SJSA1 (cell line): ENCODE measurements around the gene ZNF77. TPM values are rescaled to one million over a fixed set of nuclear protein-coding genes. Genes with fewer than 3 reads are reported as not detected.

ENCODE experiments used
- DNase-seq, 2 experiments: peaks; one replicate each; pipeline ENCODE4 v3.0.0-alpha.2; 2015 to 2020; ENCODE audit warnings: low spot score in 2 of 2, low read depth in 1 of 2
- H3K27ac ChIP-seq: fragments of 250-450 bp; sonication (Bioruptor Pico); 2 replicates; pipeline ENCODE4 v1.5.1; 2020; ENCODE audit warnings: mild to moderate bottlenecking, moderate library complexity
- H3K27me3 ChIP-seq: fragments of 250-450 bp; sonication (Bioruptor Pico); replicated peaks from 2 replicates; pipeline ENCODE4 v1.5.1; 2020; ENCODE audit warnings: mild to moderate bottlenecking, moderate library complexity
- H3K36me3 ChIP-seq: fragments of 250-450 bp; sonication (Bioruptor Pico); 2 replicates; pipeline ENCODE4 v1.5.1; 2020; ENCODE audit warnings: mild to moderate bottlenecking
- H3K4me1 ChIP-seq: fragments of 250-450 bp; sonication (Bioruptor Pico); replicated peaks from 2 replicates; pipeline ENCODE4 v1.6.1; 2021; ENCODE audit warnings: mild to moderate bottlenecking
- H3K4me3 ChIP-seq: fragments of 250-450 bp; sonication (Bioruptor Pico); 2 replicates; pipeline ENCODE4 v1.5.1; 2020; ENCODE audit warnings: mild to moderate bottlenecking
- H3K9me3 ChIP-seq: fragments of 250-450 bp; sonication (Bioruptor Pico); replicated peaks from 2 replicates; pipeline ENCODE4 v1.5.1; 2020; ENCODE audit warnings: mild to moderate bottlenecking
- total RNA-seq: library from RNA; depleted of rRNA; stranded (reverse); fragments of >200 nt; shearing (Covaris generic); gene quantifications from 2 replicates; pipeline ENCODE4 v1.2.3, GENCODE V29; 2014; rRNA removed

ZNF77 gene
- total RNA-seq, 1 experiment from 2014 or later = 5.6 TPM

- Histone ChIP-seq H3K36me3 (no peaks in the 10 kb centered on the region), H3K4me1 (no peaks in the 10 kb centered on the region), H3K27ac (no peak overlapping the region), H3K9me3 (no peaks in the 10 kb centered on the region; the same call in 1 of the 2 replicates), H3K27me3 (no peaks in the 10 kb centered on the region), H3K4me3 (no peak overlapping the region)
- DNase-seq = peak in 1 of 2 experiments; percentile 42
These were observed 57.3 kb downstream of the ZNF77 start for GRCh38 chr19:2887391-2887914.

GRCh38 chr19:2885736-2886135 is 59.0 kb downstream of the ZNF77 start:
- Histone ChIP-seq H3K36me3 (no peaks in the 10 kb centered on the region), H3K27me3 (no peaks in the 10 kb centered on the region), H3K27ac (no peak overlapping the region), H3K9me3 (no peaks in the 10 kb centered on the region; the same call in 1 of the 2 replicates), H3K4me3 (no peak overlapping the region), H3K4me1 (no peaks in the 10 kb centered on the region)
- DNase-seq = no peak

- Histone ChIP-seq H3K27ac (no peak overlapping the region), H3K27me3 (no peaks in the 10 kb centered on the region), H3K36me3 (no peaks in the 10 kb centered on the region), H3K4me1 (no peaks in the 10 kb centered on the region), H3K4me3 (no peak overlapping the region), H3K9me3 (peaks cover 8% of the 10 kb centered on the region)
- no peak for DNase-seq
These were observed 60.9 kb downstream of the ZNF77 start for GRCh38 chr19:2883686-2884439.

Other genes starting within 250 kb of the ZNF77 start
- gene GNG7, start 242.3 kb downstream of the ZNF77 start, total RNA-seq = 0.03 TPM in 1 of 2 replicates, not detected in the other
- gene DIRAS1, start 223.6 kb downstream of the ZNF77 start, total RNA-seq = not detected in 2 replicates
- gene SLC39A3, start 205.0 kb downstream of the ZNF77 start, total RNA-seq = 67.6 and 74.4 TPM in 2 replicates
- 56.5 and 67.0 TPM in 2 replicates for gene SGTA, start 161.7 kb downstream of the ZNF77 start, total RNA-seq
- 146 and 185 TPM in 2 replicates for gene THOP1, start 159.5 kb downstream of the ZNF77 start, total RNA-seq
- gene ZNF554, start 125.1 kb downstream of the ZNF77 start, total RNA-seq = 1.7 and 2.7 TPM in 2 replicates
- gene ZNF555, start 103.5 kb downstream of the ZNF77 start, total RNA-seq = 2.9 and 5.2 TPM in 2 replicates
- 0.08 and 0.09 TPM in 2 replicates for gene ZNF556, start 77.6 kb downstream of the ZNF77 start, total RNA-seq
- gene ZNF57, start 44.0 kb downstream of the ZNF77 start, total RNA-seq = 3.3 and 4.3 TPM in 2 replicates
- 2.0 and 7.2 TPM in 2 replicates for gene TLE6, start 32.6 kb upstream of the ZNF77 start, total RNA-seq
- gene TLE2, start 84.3 kb upstream of the ZNF77 start, total RNA-seq = 19.2 and 19.9 TPM in 2 replicates
- gene TLE5, start 117.5 kb upstream of the ZNF77 start, total RNA-seq = 530 and 694 TPM in 2 replicates
- gene GNA11, start 149.4 kb upstream of the ZNF77 start, total RNA-seq = 100 and 135 TPM in 2 replicates
- gene GNA15, start 191.1 kb upstream of the ZNF77 start, total RNA-seq = 0.05 TPM in 1 of 2 replicates, not detected in the other
- not detected in 2 replicates for gene S1PR4, start 233.8 kb upstream of the ZNF77 start, total RNA-seq
- gene NCLN, start 241.0 kb upstream of the ZNF77 start, total RNA-seq = 143 and 148 TPM in 2 replicates